Activated T-cell treated with anti-CD3 and anti-CD28 coated beads, Interleukin-2, amount 50 U/mL, for 4 hours (primary cell): ENCODE results near the gene HOXA6. TPM values are rescaled to one million over a fixed set of nuclear protein-coding genes. Genes with fewer than 3 reads are reported as not detected.

ENCODE experiments used
- ATAC-seq, 2 donors: fragments of 200-7000 bp; cut with Tn5 transposase; one replicate each; pipeline ENCODE4 v1.10.0; 2021
- DNase-seq: peaks from one replicate; pipeline ENCODE4 v3.0.0-alpha.2; 2020
- H3K27me3 Mint-ChIP-seq: one replicate; pipeline ENCODE4 v1.8.0; 2021; ENCODE audit warnings: low read depth, mixed read lengths
- H3K36me3 Mint-ChIP-seq: one replicate; pipeline ENCODE4 v1.8.0; 2022; ENCODE audit warnings: mixed read lengths; ENCODE audit not compliant: insufficient read depth
- H3K4me1 Mint-ChIP-seq: one replicate; pipeline ENCODE4 v1.8.0; 2021; ENCODE audit warnings: low read depth, mixed read lengths
- H3K4me3 Mint-ChIP-seq: one replicate; pipeline ENCODE4 v1.8.0; 2021; ENCODE audit warnings: mild to moderate bottlenecking, moderate library complexity, mixed read lengths
- H3K9me3 Mint-ChIP-seq: one replicate; pipeline ENCODE4 v1.8.0; 2021; ENCODE audit warnings: mixed read lengths
- total RNA-seq, 3 donors: library from RNA; stranded (reverse); gene quantifications; one replicate each; pipeline ENCODE4 v1.2.1, GENCODE V29; 2021

The HOXA6 gene
- total RNA-seq, 3 donors from 2014 or later = not detected

DNA sequence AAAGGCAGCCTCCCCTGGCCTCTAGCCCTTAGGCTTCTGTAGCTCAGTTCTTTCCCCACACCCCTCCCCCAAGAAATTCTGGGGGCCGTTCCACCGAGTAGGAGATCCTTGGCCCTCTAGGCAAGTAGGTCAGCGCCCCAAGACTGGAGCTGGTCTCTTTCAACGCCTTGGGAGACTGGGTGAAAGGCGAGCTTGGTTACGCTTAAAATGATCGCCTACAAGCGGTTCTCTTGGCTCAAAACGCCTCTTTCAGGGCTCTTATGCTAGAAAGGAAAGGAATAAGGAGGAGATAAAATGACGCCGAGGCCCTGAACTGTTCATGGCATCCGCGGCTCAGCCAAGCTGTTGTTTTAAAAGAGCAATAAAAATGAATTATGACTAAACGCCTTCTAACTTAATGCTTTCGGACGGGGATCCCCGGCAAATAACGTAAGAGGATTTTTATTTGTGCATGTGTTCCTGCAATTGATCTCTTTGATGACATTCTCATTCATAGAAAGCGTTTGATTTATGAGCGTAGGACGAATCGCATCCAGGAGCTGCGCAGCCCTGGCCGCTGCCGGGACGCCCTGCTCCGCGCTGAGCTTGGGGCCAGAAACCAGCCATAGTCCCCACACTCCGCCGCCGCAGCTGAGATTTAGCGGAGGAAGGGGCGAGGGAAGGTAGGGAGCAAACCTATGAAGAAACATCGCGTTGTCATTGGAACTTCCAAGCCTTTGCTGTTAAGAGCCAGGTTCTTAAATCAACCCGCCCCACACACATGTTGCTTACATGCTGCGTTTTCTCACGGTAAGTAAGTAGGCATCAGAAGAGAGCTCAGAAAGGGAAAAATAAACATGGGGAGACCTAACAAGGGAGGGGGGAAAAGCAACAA, 48.8 kb downstream of the HOXA6 start:
- Mint-ChIP-seq H3K4me1 (peaks cover 34% of the 10 kb centered on the region), H3K4me3 (no peak overlapping the region), H3K27me3 (peaks cover 76% of the 10 kb centered on the region), H3K36me3 (peaks cover 14% of the 10 kb centered on the region), H3K9me3 (no peaks in the 10 kb centered on the region)
- DNase-seq (no peak), ATAC-seq (no peak)

GRCh38 chr7:27097686-27098577, 49.6 kb downstream of the HOXA6 start:
- Mint-ChIP-seq H3K9me3 (no peaks in the 10 kb centered on the region), H3K4me3 (peak overlapping the region; percentile 85), H3K4me1 (peaks cover 32% of the 10 kb centered on the region), H3K27me3 (peaks cover 73% of the 10 kb centered on the region), H3K36me3 (peaks cover 14% of the 10 kb centered on the region)
- ATAC-seq (no peak), DNase-seq (no peak)

DNA sequence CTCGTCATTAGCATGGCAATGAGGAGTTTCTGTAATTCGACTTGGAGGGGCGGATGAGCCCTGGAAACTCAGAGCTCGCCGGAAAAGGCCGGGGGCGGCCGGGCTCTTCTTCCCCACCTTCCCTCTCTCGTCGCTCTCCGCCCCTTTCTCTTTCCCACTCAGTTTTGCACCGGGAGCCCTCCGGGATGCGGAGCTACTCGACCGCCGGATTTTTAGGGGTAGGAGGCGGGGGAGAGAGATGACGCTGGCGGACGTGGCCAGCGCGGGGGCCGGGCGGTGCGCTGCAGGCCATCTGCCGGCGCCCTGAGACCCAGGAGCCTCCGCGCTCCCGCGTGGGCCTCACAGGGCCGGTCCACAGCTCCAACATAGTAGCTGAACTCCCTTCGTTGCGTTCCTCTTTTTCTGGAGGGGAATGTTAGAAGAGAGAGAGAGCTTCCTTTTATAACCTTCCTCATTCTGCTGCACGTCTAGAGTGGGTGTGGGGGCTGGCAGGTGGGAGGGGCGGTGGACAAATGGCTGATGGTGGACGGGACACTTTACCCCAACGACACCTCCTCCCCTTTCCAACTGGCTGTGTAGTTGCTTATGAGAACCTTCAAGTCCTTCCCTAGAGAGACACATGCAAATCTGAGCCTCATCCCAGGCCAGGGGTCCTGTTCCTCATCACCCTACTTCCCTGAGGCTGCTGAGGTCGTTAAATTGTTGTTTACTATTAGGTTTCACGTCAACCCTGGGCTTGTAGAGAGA, 50.6 kb downstream of the HOXA6 start:
- Mint-ChIP-seq H3K27me3 (peaks cover 73% of the 10 kb centered on the region), H3K4me1 (peaks cover 25% of the 10 kb centered on the region), H3K4me3 (peak overlapping the region; percentile 85), H3K36me3 (peaks cover 14% of the 10 kb centered on the region), H3K9me3 (no peaks in the 10 kb centered on the region)
- no peak for ATAC-seq
- no peak for DNase-seq

DNA sequence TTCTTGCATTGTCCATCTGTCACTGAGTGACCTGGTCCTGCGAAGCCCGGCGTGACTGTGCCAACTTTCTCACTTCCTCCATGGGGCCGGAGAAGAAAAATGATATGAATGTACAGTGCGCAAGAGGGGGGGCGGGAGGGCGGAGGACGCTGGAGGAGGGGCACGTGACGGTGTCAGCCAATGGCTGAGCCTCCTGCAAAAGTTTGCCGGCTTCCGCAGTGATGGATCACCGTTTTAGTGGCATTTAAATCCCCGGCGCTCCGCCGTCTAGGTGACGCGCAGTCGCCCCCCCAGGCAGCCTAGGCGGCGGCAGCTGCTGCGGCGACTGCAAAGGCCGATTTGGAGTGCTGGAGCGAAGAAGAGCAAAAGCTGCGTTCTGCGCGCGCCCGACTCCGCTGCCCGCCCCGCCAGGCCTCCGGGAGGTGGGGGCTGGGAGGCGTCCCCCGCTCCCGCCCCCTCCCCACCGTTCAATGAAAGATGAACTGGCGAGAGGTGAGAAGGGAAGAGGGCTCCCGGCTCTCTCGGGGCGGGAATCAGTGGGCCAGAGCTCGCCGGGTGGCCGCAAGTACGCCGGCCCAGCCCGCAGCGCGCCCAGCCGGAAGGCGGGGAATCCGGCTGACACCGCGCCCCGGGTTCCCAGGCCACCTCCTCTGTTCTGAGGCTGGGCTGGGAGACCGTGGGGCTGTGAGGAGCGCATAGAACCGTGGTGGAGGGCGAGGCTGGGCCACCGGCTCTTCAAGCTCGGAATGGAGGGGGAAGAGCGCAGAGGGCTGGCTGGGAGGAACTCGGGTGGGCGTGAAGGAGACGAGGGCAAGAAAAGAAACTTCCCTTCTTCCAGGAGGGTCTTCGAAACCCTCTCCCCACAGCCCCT, 51.4 kb downstream of the HOXA6 start, which contains the start of gene HOXA1:
TSS of gene HOXA1 (minus strand) at position 104 of the 871 bp plus-strand sequence. CDS start at position 16, 88 bp downstream.
- Mint-ChIP-seq H3K4me3 (peak within 1 kb of the TSS; percentile 85), H3K36me3 (peaks cover 14% of the 10 kb centered on the region), H3K27me3 (peaks cover 73% of the 10 kb centered on the region)

More for the DNA sequence above, 51.4 kb downstream of the HOXA6 start, which contains the start of gene HOXA1:
- peak; percentile 89 for ATAC-seq
- DNase-seq = peak; percentile 68
- no peaks in the 10 kb centered on the region for H3K9me3 Mint-ChIP-seq
- H3K4me1 Mint-ChIP-seq = peaks cover 22% of the 10 kb centered on the region

Other genes with a start within 250 kb of the HOXA6 start
- gene HOXA1, start 51.8 kb downstream of the HOXA6 start, total RNA-seq = under 1 TPM; 0.11 to 0.33 (median 0.28) TPM
- gene HOXA2, start 45.1 kb downstream of the HOXA6 start, total RNA-seq = not detected
- gene HOXA4, start 17.0 kb downstream of the HOXA6 start, total RNA-seq = under 1 TPM in 1 of 3 donors, not detected in 2; 0.14 TPM
- gene HOXA5, start 4.1 kb downstream of the HOXA6 start, total RNA-seq = not detected
- not detected for gene HOXA3, start 4.8 kb upstream of the HOXA6 start, total RNA-seq
- not detected for gene HOXA7, start 8.9 kb upstream of the HOXA6 start, total RNA-seq
- gene HOXA9, start 17.8 kb upstream of the HOXA6 start, total RNA-seq = under 1 TPM in 2 of 3 donors, not detected in 1; 0.28 to 0.76 TPM
- under 1 TPM; 0.08 to 0.14 (median 0.10) TPM for gene HOXA10, start 26.5 kb upstream of the HOXA6 start, total RNA-seq
- not detected for gene HOXA11, start 37.5 kb upstream of the HOXA6 start, total RNA-seq
- gene HOXA13, start 52.3 kb upstream of the HOXA6 start, total RNA-seq = not detected
- gene EVX1, start 95.0 kb upstream of the HOXA6 start, total RNA-seq = not detected